Neutrophil (primary cell): ENCODE results near the gene SULT1A1.
"Not testable (repeated sequence)": the region's sequence is repeated elsewhere in the genome, so short reads cannot be mapped to it uniquely, and the experiment has no call there.

Experiments used
- H3K27ac ChIP-seq: fragments of 200-600 bp; sonication (generic); 2 replicates; pipeline ENCODE4 v1.5.1; 2016; ENCODE audit warnings: mild to moderate bottlenecking, moderate library complexity
- H3K27me3 ChIP-seq: fragments of 200-600 bp; sonication (generic); 2 replicates; pipeline ENCODE4 v1.6.0; 2016; ENCODE audit warnings: mild to moderate bottlenecking
- H3K36me3 ChIP-seq: fragments of 200-600 bp; sonication (generic); 2 replicates; pipeline ENCODE4 v1.5.1; 2017
- H3K4me1 ChIP-seq, 2 experiments: fragments of 200-600 bp in 1 of 2; sonication (generic) in 1 of 2; 1 replicate in 1 of 2; 2 replicates in 1 of 2; pipeline versions ENCODE4 v1.5.1 to v1.6.1; 2013 to 2016; ENCODE audit warnings: low read depth in 1 of 2, low read length in 1 of 2, mild to moderate bottlenecking in 1 of 2, moderate library complexity in 1 of 2; ENCODE audit not compliant: control insufficient read depth in 1 of 2, insufficient read depth in 1 of 2
- H3K4me3 ChIP-seq, 2 experiments: fragments of 200-600 bp in 1 of 2; sonication (generic) in 1 of 2; 1 replicate in 1 of 2; 2 replicates in 1 of 2; pipeline ENCODE4 v1.5.1; 2013 to 2016; ENCODE audit warnings: low read depth in 1 of 2, low read length in 1 of 2, mild to moderate bottlenecking in 1 of 2, moderate library complexity in 1 of 2
- H3K9me3 ChIP-seq: fragments of 200-600 bp; sonication (generic); 2 replicates; pipeline ENCODE4 v1.5.1; 2016
- CTCF ChIP-seq: fragments of 200-600 bp; sonication (generic); IDR thresholded peaks from 2 replicates; pipeline ENCODE4 v1.5.1; 2016; ENCODE audit warnings: antibody characterized with exemption

SULT1A1 gene

GRCh38 chr16:28597692-28598261 is 12.1 kb downstream of the SULT1A1 start:
- no peak for TF ChIP-seq CTCF
- H3K4me1 ChIP-seq, result peaks cover 27 to 34% of the 10 kb centered on the region in 2 experiments
- H3K36me3 ChIP-seq, result peaks cover 7% of the 10 kb centered on the region
- H3K4me3 ChIP-seq, result peak overlapping the region in 1 of 2 experiments; percentile 38
- no peaks in the 10 kb centered on the region for H3K27me3 ChIP-seq
- peak overlapping the region; percentile 72 for H3K27ac ChIP-seq
- H3K9me3 ChIP-seq, result no peaks in the 10 kb centered on the region

- H3K9me3 ChIP-seq, result no peaks in the 10 kb centered on the region
- TF ChIP-seq CTCF, result no peak
- H3K4me3 ChIP-seq, result peak within 1 kb of the TSS; percentile 12 to 38
- no peaks in the 10 kb centered on the region for H3K27me3 ChIP-seq
- peaks cover 9% of the 10 kb centered on the region for H3K36me3 ChIP-seq
- peak within 1 kb of the TSS; percentile 72 for H3K27ac ChIP-seq
- H3K4me1 ChIP-seq, result peaks cover 27 to 34% of the 10 kb centered on the region in 2 experiments
Measured at GRCh38 chr16:28596840-28597691, 12.8 kb downstream of the SULT1A1 start, which contains the start of gene SULT1A2. SULT1A2 (minus strand) TSS chr16:28597050; CDS start chr16:28595930, 1,120 bp downstream.

GRCh38 chr16:28596115-28596630 is 13.7 kb downstream of the SULT1A1 start:
- Histone ChIP-seq H3K27ac (peak overlapping the region; percentile 72), H3K9me3 (no peaks in the 10 kb centered on the region), H3K4me3 (peak overlapping the region in 1 of 2 experiments; percentile 38), H3K27me3 (no peaks in the 10 kb centered on the region), H3K36me3 (peaks cover 18% of the 10 kb centered on the region), H3K4me1 (peaks cover 27 to 29% of the 10 kb centered on the region in 2 experiments)
- TF ChIP-seq CTCF, result no peak

GRCh38 chr16:28595451-28595850 is 14.4 kb downstream of the SULT1A1 start:
- Histone ChIP-seq H3K4me1 (peaks cover 26 to 27% of the 10 kb centered on the region in 2 experiments), H3K36me3 (peaks cover 26% of the 10 kb centered on the region)
- not testable (repeated sequence) for H3K9me3 ChIP-seq, H3K27ac ChIP-seq, H3K4me3 ChIP-seq, H3K27me3 ChIP-seq

- Histone ChIP-seq H3K4me3 (no peak overlapping the region), H3K27ac (no peak overlapping the region), H3K27me3 (no peaks in the 10 kb centered on the region), H3K36me3 (peaks cover 48% of the 10 kb centered on the region), H3K4me1 (peaks cover 20 to 21% of the 10 kb centered on the region in 2 experiments), H3K9me3 (no peaks in the 10 kb centered on the region)
- TF ChIP-seq CTCF, result no peak
Measured at GRCh38 chr16:28592979-28593553, 16.8 kb downstream of the SULT1A1 start.
